IPS-NIHi7 (cell line): ENCODE results near the gene OXNAD1.

Experiments used
- DNase-seq: peaks from one replicate; pipeline ENCODE4 v3.0.0; 2012; ENCODE audit warnings: mixed read lengths; ENCODE audit errors: extremely low spot score

Gene OXNAD1

GRCh38 chr3:16326724-16327349, 61.8 kb downstream of the OXNAD1 start:
- no peak for DNase-seq

GRCh38 chr3:16328124-16328523, 63.1 kb downstream of the OXNAD1 start:
- no peak for DNase-seq

- DNase-seq: no peak
Measured at GRCh38 chr3:16329036-16329825, 64.2 kb downstream of the OXNAD1 start.

- DNase-seq: no peak
Measured at GRCh38 chr3:16329826-16330129, 64.8 kb downstream of the OXNAD1 start.

- no peak for DNase-seq
Measured at GRCh38 chr3:16330351-16330750, 65.3 kb downstream of the OXNAD1 start.

GRCh38 chr3:16331319-16331883, 66.4 kb downstream of the OXNAD1 start:
- DNase-seq: no peak

GRCh38 chr3:16332904-16333426, 68.0 kb downstream of the OXNAD1 start:
- DNase-seq: no peak

GRCh38 chr3:16334909-16335308, 69.9 kb downstream of the OXNAD1 start:
- DNase-seq: no peak

GRCh38 chr3:16335333-16335732, 70.3 kb downstream of the OXNAD1 start:
- no peak for DNase-seq

- no peak for DNase-seq
Measured at GRCh38 chr3:16335772-16336645, 71.0 kb downstream of the OXNAD1 start.

- no peak for DNase-seq
Measured at GRCh38 chr3:16336825-16337224, 71.8 kb downstream of the OXNAD1 start.

- no peak for DNase-seq
Measured at GRCh38 chr3:16337856-16338540, 73.0 kb downstream of the OXNAD1 start.

- DNase-seq: no peak
Measured at GRCh38 chr3:16338999-16339398, 74.0 kb downstream of the OXNAD1 start.

GRCh38 chr3:16343101-16343500, 78.1 kb downstream of the OXNAD1 start:
- no peak for DNase-seq

- no peak for DNase-seq
Measured at GRCh38 chr3:16346413-16347081, 81.5 kb downstream of the OXNAD1 start.

GRCh38 chr3:16347548-16347947, 82.5 kb downstream of the OXNAD1 start:
- DNase-seq: no peak

GRCh38 chr3:16349986-16350596, 85.1 kb downstream of the OXNAD1 start:
- no peak for DNase-seq

GRCh38 chr3:16350597-16351318, 85.7 kb downstream of the OXNAD1 start:
- DNase-seq: no peak

- DNase-seq: no peak
Measured at GRCh38 chr3:16352428-16352827, 87.4 kb downstream of the OXNAD1 start.

GRCh38 chr3:16354291-16354690, 89.3 kb downstream of the OXNAD1 start:
- no peak for DNase-seq
